NCI-H1105 (cell line): ENCODE measurements around the gene TLR1.
A peak's percentile ranks its signal among the peaks of the same experiment; 100 is the strongest.
"Not testable (repeated sequence)": the region's sequence is repeated elsewhere in the genome, so short reads cannot be mapped to it uniquely, and the experiment has no call there.

Experiments used
- DNase-seq: peaks from one replicate; lab custom pipeline; 2025; lab: John Stamatoyannopoulos, UW

The TLR1 gene

GRCh38 chr4:38804654-38805295 is at the start of gene TLR1:
Gene TLR1 (minus strand): TSS chr4:38804791. CDS start chr4:38798831, 5,960 bp downstream.
- no peak for DNase-seq

- no peak for DNase-seq
Observed at GRCh38 chr4:38846015-38846414, 41.4 kb upstream of the TLR1 start.

GRCh38 chr4:38842994-38843393 is 38.4 kb upstream of the TLR1 start:
- peak; percentile 6 for DNase-seq

- DNase-seq, result no peak
Observed at GRCh38 chr4:38837849-38838248, 33.3 kb upstream of the TLR1 start.

- DNase-seq, result no peak
Observed at GRCh38 chr4:38837334-38837733, 32.7 kb upstream of the TLR1 start.

- DNase-seq, result no peak
Observed at GRCh38 chr4:38834570-38834969, 30.0 kb upstream of the TLR1 start.

- no peak for DNase-seq
Observed at GRCh38 chr4:38832624-38833528, 28.3 kb upstream of the TLR1 start.

GRCh38 chr4:38832206-38832605 is 27.6 kb upstream of the TLR1 start:
- DNase-seq, result no peak

GRCh38 chr4:38831653-38832052 is 27.1 kb upstream of the TLR1 start:
- no peak for DNase-seq

- no peak for DNase-seq
Observed at GRCh38 chr4:38829237-38829636, 24.6 kb upstream of the TLR1 start.

GRCh38 chr4:38823766-38824165 is 19.2 kb upstream of the TLR1 start:
- DNase-seq, result no peak

GRCh38 chr4:38822748-38823303 is 18.2 kb upstream of the TLR1 start:
- DNase-seq, result no peak

GRCh38 chr4:38821739-38822138 is 17.1 kb upstream of the TLR1 start:
- no peak for DNase-seq

- no peak for DNase-seq
Observed at GRCh38 chr4:38820329-38821061, 15.9 kb upstream of the TLR1 start.

- no peak for DNase-seq
Observed at GRCh38 chr4:38819569-38819968, 15.0 kb upstream of the TLR1 start.

- no peak for DNase-seq
Observed at GRCh38 chr4:38818441-38818976, 13.9 kb upstream of the TLR1 start.

- no peak for DNase-seq
Observed at GRCh38 chr4:38815885-38816782, 11.5 kb upstream of the TLR1 start.

- no peak for DNase-seq
Observed at GRCh38 chr4:38814386-38814785, 9.8 kb upstream of the TLR1 start.

GRCh38 chr4:38811297-38811696 is 6.7 kb upstream of the TLR1 start:
- no peak for DNase-seq

- DNase-seq, result not testable (repeated sequence)
Observed at GRCh38 chr4:38807462-38807861, 2.9 kb upstream of the TLR1 start.

GRCh38 chr4:38806251-38806650 is 1.7 kb upstream of the TLR1 start:
- not testable (repeated sequence) for DNase-seq
